ENCODE data around the gene FBLN1. TPM values are rescaled to one million over a fixed set of nuclear protein-coding genes. Genes with fewer than 3 reads are reported as not detected.

Gene FBLN1
- total and polyA plus RNA-seq, 2 of the 13 experiments (the other 11 are each of a cell fraction or from before 2014, with no cell fraction given), result 37.3 to 103 TPM

DNA sequence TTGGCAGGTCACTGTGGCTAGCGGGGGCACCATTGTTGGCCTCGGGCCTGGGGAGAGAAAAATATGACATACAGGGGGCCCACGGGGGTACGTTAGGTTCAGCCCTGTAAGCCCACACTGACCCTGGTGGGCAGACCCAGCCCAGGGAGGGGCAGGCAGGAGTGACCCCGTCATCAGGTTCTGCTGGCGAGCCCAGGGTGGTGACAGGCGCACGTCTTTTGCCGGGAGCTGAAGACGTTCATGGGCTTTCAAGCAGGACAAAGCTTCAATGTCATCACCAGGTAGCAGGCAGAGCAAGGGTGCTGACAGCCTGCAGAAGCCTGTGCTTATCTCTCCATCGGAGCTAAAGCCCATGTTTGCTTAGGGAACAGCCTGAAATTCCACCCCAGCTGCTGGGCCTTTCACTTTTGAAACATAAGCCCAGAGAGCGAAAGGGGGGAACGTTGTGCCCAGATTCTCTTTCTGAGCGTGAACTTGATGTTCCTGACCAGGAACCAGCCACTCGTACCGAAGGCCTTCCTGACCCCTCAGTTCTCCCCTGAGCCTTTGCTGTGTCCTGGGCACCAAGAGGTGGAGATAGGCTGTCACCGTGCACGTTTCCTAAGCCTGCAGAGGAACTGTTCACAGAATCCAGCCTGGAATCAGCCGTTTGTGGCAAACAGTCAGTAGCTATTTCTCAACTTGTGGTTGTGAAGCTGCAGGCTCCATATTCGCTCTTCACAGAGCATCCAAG is 94.9 kb downstream of the FBLN1 start:
- intact Hi-C loops (cut with micrococcal nuclease; ENCODE audit: unreplicated experiment) (loop anchor here (2.0 kb wide), 1 partner anchor 29 kb away; no protein-coding TSS in a partner anchor), in situ Hi-C loops (cut with HindIII; ENCODE audit: extremely low pct_ligation_motif_present, low pct_unique_long_range_greater_than_20kb) (no loop called here)
- Histone ChIP-seq H4K20me1 (ENCODE audit: insufficient read depth, low read length) (no peaks in the 10 kb centered on the region), H3K27me3 (ENCODE audit: control insufficient read depth in 1 of 2, insufficient read depth in 2 of 2, low read length in 2 of 2) (no peaks in the 10 kb centered on the region), H3K79me2 (ENCODE audit: insufficient read depth, low read length) (no peaks in the 10 kb centered on the region), H3K27ac (ENCODE audit: extremely low read length, insufficient read depth, low read length) (peak overlapping the region; percentile 37), H3K4me1 (ENCODE audit: insufficient read depth, low read length) (peaks cover 19% of the 10 kb centered on the region), H3K36me3 (replicated peaks in 1 of 2; ENCODE audit: control insufficient read depth in 1 of 2, insufficient read depth in 2 of 2, low read length in 2 of 2) (peaks cover 4 to 10% of the 10 kb centered on the region in 2 experiments; a peak in 3 of 5 replicates), H2AFZ (ENCODE audit: low read length) (no peak overlapping the region), H3K4me3 (replicated peaks in 1 of 3; ENCODE audit: insufficient read depth in 1 of 3, low read depth in 2 of 3, low read length in 3 of 3) (peak overlapping the region; percentile 5 to 64 (median 41); a peak in 5 of 6 replicates), H3K9ac (ENCODE audit: insufficient read depth, low read depth, low read length) (peak overlapping the region; percentile 33; the same call in 1 of the 2 replicates), H3K9me3 (ENCODE audit: low read length) (peaks cover 5% of the 10 kb centered on the region; the same call in 1 of the 2 replicates), H3K4me2 (ENCODE audit: low read depth, low read length) (peak overlapping the region; percentile 87)
- POLR2A ChIA-PET, result no interaction called here
- no TSS peak for BruUV-seq (replicated peaks)
- ATAC-seq, result peak; percentile 95
- DNase-seq (ENCODE audit: low spot score), result peak; percentile 86
- CTCF ChIA-PET (ENCODE audit: low intra/inter-chr PET ratio, low total read pairs), result no interaction called here
- 5% methylated on average over 11 of the region's 20 CpGs for WGBS (ENCODE audit: low lambda C conversion rate)
- peak; percentile 82 for FAIRE-seq
- TF ChIP-seq, protein P1, sequence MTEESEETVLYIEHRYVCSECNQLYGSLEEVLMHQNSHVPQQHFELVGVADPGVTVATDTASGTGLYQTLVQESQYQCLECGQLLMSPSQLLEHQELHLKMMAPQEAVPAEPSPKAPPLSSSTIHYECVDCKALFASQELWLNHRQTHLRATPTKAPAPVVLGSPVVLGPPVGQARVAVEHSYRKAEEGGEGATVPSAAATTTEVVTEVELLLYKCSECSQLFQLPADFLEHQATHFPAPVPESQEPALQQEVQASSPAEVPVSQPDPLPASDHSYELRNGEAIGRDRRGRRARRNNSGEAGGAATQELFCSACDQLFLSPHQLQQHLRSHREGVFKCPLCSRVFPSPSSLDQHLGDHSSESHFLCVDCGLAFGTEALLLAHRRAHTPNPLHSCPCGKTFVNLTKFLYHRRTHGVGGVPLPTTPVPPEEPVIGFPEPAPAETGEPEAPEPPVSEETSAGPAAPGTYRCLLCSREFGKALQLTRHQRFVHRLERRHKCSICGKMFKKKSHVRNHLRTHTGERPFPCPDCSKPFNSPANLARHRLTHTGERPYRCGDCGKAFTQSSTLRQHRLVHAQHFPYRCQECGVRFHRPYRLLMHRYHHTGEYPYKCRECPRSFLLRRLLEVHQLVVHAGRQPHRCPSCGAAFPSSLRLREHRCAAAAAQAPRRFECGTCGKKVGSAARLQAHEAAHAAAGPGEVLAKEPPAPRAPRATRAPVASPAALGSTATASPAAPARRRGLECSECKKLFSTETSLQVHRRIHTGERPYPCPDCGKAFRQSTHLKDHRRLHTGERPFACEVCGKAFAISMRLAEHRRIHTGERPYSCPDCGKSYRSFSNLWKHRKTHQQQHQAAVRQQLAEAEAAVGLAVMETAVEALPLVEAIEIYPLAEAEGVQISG (CRISPR knock-in tag; IDR thresholded peaks at IDR 0.05), result 0 out of 2 replicates have a peak, but pooled peaks have one; percentile 13
- TF ChIP-seq, protein P2, sequence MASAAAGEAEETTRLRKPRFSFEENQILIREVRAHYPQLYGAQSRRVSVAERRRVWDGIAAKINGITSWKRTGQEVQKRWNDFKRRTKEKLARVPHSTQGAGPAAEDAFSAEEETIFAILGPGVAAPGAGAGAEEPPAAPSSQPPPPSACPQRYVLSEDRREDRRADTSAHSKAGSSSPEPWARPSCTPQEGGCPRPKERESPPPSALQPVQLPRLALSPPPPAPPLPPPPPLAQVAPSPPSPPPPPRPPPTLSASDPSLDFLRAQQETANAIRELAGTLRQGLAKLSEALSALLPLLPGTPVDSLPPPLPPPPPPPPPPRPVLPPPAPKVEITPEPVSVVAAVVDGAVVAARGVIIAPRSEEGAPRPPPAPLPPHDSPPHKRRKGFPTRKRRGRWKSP (CRISPR knock-in tag; IDR thresholded peaks at IDR 0.05), result no peak
- TF ChIP-seq, protein P3, sequence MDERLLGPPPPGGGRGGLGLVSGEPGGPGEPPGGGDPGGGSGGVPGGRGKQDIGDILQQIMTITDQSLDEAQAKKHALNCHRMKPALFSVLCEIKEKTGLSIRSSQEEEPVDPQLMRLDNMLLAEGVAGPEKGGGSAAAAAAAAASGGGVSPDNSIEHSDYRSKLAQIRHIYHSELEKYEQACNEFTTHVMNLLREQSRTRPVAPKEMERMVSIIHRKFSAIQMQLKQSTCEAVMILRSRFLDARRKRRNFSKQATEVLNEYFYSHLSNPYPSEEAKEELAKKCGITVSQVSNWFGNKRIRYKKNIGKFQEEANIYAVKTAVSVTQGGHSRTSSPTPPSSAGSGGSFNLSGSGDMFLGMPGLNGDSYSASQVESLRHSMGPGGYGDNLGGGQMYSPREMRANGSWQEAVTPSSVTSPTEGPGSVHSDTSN (CRISPR knock-in tag; IDR thresholded peaks at IDR 0.05), result no peak
- TF ChIP-seq HOXA7 (CRISPR knock-in tag; IDR thresholded peaks at IDR 0.05), result no peak
- 0 out of 2 replicates have a peak, but pooled peaks have one; percentile 32 for TF ChIP-seq ZNF230 (CRISPR knock-in tag; IDR thresholded peaks at IDR 0.05)
- TF ChIP-seq, protein P4, sequence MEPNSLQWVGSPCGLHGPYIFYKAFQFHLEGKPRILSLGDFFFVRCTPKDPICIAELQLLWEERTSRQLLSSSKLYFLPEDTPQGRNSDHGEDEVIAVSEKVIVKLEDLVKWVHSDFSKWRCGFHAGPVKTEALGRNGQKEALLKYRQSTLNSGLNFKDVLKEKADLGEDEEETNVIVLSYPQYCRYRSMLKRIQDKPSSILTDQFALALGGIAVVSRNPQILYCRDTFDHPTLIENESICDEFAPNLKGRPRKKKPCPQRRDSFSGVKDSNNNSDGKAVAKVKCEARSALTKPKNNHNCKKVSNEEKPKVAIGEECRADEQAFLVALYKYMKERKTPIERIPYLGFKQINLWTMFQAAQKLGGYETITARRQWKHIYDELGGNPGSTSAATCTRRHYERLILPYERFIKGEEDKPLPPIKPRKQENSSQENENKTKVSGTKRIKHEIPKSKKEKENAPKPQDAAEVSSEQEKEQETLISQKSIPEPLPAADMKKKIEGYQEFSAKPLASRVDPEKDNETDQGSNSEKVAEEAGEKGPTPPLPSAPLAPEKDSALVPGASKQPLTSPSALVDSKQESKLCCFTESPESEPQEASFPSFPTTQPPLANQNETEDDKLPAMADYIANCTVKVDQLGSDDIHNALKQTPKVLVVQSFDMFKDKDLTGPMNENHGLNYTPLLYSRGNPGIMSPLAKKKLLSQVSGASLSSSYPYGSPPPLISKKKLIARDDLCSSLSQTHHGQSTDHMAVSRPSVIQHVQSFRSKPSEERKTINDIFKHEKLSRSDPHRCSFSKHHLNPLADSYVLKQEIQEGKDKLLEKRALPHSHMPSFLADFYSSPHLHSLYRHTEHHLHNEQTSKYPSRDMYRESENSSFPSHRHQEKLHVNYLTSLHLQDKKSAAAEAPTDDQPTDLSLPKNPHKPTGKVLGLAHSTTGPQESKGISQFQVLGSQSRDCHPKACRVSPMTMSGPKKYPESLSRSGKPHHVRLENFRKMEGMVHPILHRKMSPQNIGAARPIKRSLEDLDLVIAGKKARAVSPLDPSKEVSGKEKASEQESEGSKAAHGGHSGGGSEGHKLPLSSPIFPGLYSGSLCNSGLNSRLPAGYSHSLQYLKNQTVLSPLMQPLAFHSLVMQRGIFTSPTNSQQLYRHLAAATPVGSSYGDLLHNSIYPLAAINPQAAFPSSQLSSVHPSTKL (CRISPR knock-in tag; IDR thresholded peaks at IDR 0.05), result peak; percentile 78
- TF ChIP-seq HOXA3 (CRISPR knock-in tag; IDR thresholded peaks at IDR 0.05), result peak; percentile 59
- TF ChIP-seq ZNF337 (CRISPR knock-in tag; IDR thresholded peaks at IDR 0.05; ENCODE audit: borderline replicate concordance, low read depth), result no peak
- TF ChIP-seq, protein P5, sequence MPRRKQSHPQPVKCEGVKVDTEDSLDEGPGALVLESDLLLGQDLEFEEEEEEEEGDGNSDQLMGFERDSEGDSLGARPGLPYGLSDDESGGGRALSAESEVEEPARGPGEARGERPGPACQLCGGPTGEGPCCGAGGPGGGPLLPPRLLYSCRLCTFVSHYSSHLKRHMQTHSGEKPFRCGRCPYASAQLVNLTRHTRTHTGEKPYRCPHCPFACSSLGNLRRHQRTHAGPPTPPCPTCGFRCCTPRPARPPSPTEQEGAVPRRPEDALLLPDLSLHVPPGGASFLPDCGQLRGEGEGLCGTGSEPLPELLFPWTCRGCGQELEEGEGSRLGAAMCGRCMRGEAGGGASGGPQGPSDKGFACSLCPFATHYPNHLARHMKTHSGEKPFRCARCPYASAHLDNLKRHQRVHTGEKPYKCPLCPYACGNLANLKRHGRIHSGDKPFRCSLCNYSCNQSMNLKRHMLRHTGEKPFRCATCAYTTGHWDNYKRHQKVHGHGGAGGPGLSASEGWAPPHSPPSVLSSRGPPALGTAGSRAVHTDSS (CRISPR knock-in tag; conservative IDR thresholded peaks at IDR 0.05), result no peak
- no peak for TF ChIP-seq YY1 (IDR thresholded peaks at IDR 0.05; ENCODE audit: insufficient read depth, insufficient replicate concordance, low read depth, low read length)
- TF ChIP-seq ZNF530 (CRISPR knock-in tag; IDR thresholded peaks at IDR 0.05; ENCODE audit: low read depth), result no peak

Measured in HepG2 (cell line).